MG63 (cell line): Measurements from ENCODE around the gene GALNT7. TPM values are rescaled to one million over a fixed set of nuclear protein-coding genes. Genes with fewer than 3 reads are reported as not detected.
"Not testable (repeated sequence)": the region's sequence is repeated elsewhere in the genome, so short reads cannot be mapped to it uniquely, and the experiment has no call there.

ENCODE experiments used
- DNase-seq: peaks from one replicate; pipeline ENCODE4 v3.0.0-alpha.2; 2020
- H3K27me3 ChIP-seq: fragments of 250-450 bp; sonication (Bioruptor Pico); 2 replicates; pipeline ENCODE4 v1.5.1; 2020; ENCODE audit warnings: mild to moderate bottlenecking, moderate library complexity
- H3K36me3 ChIP-seq: fragments of 250-450 bp; sonication (Bioruptor Pico); 2 replicates; pipeline ENCODE4 v1.5.1; 2020; ENCODE audit warnings: mild to moderate bottlenecking, moderate library complexity
- H3K4me3 ChIP-seq: fragments of 250-450 bp; sonication (Bioruptor Pico); 2 replicates; pipeline ENCODE4 v1.5.1; 2020; ENCODE audit warnings: mild to moderate bottlenecking, moderate library complexity
- H3K9me3 ChIP-seq: fragments of 250-450 bp; sonication (Bioruptor Pico); 2 replicates; pipeline ENCODE4 v1.5.1; 2020; ENCODE audit warnings: mild to moderate bottlenecking, moderate library complexity
- total RNA-seq: library from RNA; depleted of rRNA; stranded (reverse); fragments of >200 nt; shearing (Covaris generic); gene quantifications from 2 replicates; pipeline ENCODE4 v1.2.3, GENCODE V29; 2014; ENCODE audit warnings: low replicate concordance

Gene GALNT7
- total RNA-seq, 1 experiment from 2014 or later = 22.6 TPM

GRCh38 chr4:173211222-173211621 lies 42.6 kb downstream of the GALNT7 start:
- DNase-seq = no peak
- H3K27me3 ChIP-seq = no peaks in the 10 kb centered on the region
- H3K9me3 ChIP-seq = no peaks in the 10 kb centered on the region
- no peak overlapping the region for H3K4me3 ChIP-seq
- H3K36me3 ChIP-seq = no peaks in the 10 kb centered on the region

DNA sequence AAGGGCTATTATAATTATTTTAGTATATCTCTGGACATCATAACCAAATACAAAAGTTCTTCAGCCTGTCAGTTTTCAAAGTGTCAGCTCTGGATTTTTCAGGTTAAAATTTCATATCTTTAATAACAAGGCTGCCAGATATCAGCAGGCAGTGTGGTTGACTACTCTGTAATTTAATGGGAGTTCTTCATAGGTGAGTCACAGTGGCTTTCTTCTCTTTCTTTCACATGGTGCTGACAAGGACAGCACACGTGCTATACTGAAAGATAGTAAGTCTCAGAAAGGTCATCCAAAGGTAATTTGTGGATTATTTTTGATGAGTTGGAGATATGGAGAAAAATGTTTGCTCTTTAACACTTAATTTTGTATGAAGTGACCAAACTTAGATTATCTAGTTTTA lies 43.2 kb downstream of the GALNT7 start:
- H3K36me3 ChIP-seq = no peaks in the 10 kb centered on the region
- no peaks in the 10 kb centered on the region for H3K27me3 ChIP-seq
- H3K9me3 ChIP-seq = no peaks in the 10 kb centered on the region
- peak; percentile 14 for DNase-seq
- no peak overlapping the region for H3K4me3 ChIP-seq

GRCh38 chr4:173212379-173212778 lies 43.8 kb downstream of the GALNT7 start:
- no peak for DNase-seq

DNA sequence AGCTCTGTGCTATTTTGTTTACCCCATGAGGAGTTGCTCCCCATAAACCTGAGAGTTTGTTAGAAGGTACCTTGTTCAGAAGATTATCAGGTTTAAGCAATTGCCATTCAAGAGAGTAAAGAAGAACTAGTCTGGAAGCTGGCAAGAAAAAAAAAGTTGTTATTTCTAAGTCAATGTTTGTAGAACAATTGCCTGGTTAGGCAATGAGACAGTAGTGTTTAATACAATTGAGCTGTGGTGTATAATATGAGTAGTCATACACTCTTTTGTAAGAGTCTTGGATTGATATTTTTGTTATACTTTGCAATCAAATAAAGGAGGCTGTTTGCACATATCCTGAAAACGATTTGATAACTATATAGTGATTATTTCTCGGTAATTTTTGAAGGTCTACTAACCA lies 44.7 kb downstream of the GALNT7 start:
- no peak for DNase-seq
- Histone ChIP-seq H3K36me3 (no peaks in the 10 kb centered on the region), H3K27me3 (no peaks in the 10 kb centered on the region), H3K4me3 (no peak overlapping the region), H3K9me3 (no peaks in the 10 kb centered on the region)

More at GRCh38 chr4:173212379-173212778, 43.8 kb downstream of the GALNT7 start:
- no peak overlapping the region for H3K4me3 ChIP-seq
- H3K9me3 ChIP-seq = no peaks in the 10 kb centered on the region
- no peaks in the 10 kb centered on the region for H3K27me3 ChIP-seq
- H3K36me3 ChIP-seq = no peaks in the 10 kb centered on the region

- Histone ChIP-seq H3K36me3 (no peaks in the 10 kb centered on the region), H3K27me3 (no peaks in the 10 kb centered on the region), H3K4me3 (no peak overlapping the region), H3K9me3 (no peaks in the 10 kb centered on the region)
- no peak for DNase-seq
Measured at GRCh38 chr4:173214231-173214630, 45.6 kb downstream of the GALNT7 start.

GRCh38 chr4:173214661-173215060 lies 46.0 kb downstream of the GALNT7 start:
- Histone ChIP-seq H3K36me3 (no peaks in the 10 kb centered on the region), H3K27me3 (no peaks in the 10 kb centered on the region), H3K9me3 (0 out of 2 replicates have a peak, but pooled peaks cover 1% of the 10 kb centered on the region), H3K4me3 (no peak overlapping the region)
- DNase-seq = peak; percentile 93

- peaks cover 5% of the 10 kb centered on the region; the same call in 1 of the 2 replicates for H3K9me3 ChIP-seq
- no peak for DNase-seq
- no peaks in the 10 kb centered on the region for H3K36me3 ChIP-seq
- H3K4me3 ChIP-seq = no peak overlapping the region
- H3K27me3 ChIP-seq = no peaks in the 10 kb centered on the region
Measured at GRCh38 chr4:173217075-173217474, 48.5 kb downstream of the GALNT7 start.

GRCh38 chr4:173217727-173218126 lies 49.1 kb downstream of the GALNT7 start:
- DNase-seq = no peak
- peaks cover 5% of the 10 kb centered on the region; the same call in 1 of the 2 replicates for H3K9me3 ChIP-seq
- H3K4me3 ChIP-seq = no peak overlapping the region
- no peaks in the 10 kb centered on the region for H3K27me3 ChIP-seq
- H3K36me3 ChIP-seq = no peaks in the 10 kb centered on the region

GRCh38 chr4:173218411-173219125 lies 50.0 kb downstream of the GALNT7 start:
- H3K36me3 ChIP-seq = no peaks in the 10 kb centered on the region
- peak; percentile 78 for DNase-seq
- peaks cover 5% of the 10 kb centered on the region; the same call in 1 of the 2 replicates for H3K9me3 ChIP-seq

DNA sequence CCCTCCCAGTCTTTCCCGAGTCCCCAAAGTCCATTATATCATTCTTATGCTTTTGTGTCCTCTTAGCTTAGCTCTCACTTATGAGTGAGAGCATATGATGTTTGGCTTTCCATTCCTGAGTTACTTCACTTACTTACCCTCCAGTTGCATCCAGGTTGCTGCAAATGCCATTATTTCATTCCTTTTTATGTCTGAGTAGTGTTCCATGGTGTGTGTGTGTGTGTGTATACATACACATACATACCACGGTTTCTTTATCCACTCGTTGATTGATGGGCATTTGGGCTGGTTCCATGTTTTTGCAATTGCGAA lies 50.5 kb downstream of the GALNT7 start:
- DNase-seq = not testable (repeated sequence)

More at GRCh38 chr4:173218411-173219125, 50.0 kb downstream of the GALNT7 start:
- no peak overlapping the region for H3K4me3 ChIP-seq
- no peaks in the 10 kb centered on the region for H3K27me3 ChIP-seq

GRCh38 chr4:173223743-173224142 lies 55.1 kb downstream of the GALNT7 start:
- no peak for DNase-seq
- Histone ChIP-seq H3K36me3 (no peaks in the 10 kb centered on the region), H3K27me3 (no peaks in the 10 kb centered on the region), H3K9me3 (peaks cover 5% of the 10 kb centered on the region; the same call in 1 of the 2 replicates), H3K4me3 (no peak overlapping the region)

More for the DNA sequence above, 50.5 kb downstream of the GALNT7 start:
- H3K4me3 ChIP-seq, H3K9me3 ChIP-seq, H3K36me3 ChIP-seq, H3K27me3 ChIP-seq: not testable (repeated sequence)

DNA sequence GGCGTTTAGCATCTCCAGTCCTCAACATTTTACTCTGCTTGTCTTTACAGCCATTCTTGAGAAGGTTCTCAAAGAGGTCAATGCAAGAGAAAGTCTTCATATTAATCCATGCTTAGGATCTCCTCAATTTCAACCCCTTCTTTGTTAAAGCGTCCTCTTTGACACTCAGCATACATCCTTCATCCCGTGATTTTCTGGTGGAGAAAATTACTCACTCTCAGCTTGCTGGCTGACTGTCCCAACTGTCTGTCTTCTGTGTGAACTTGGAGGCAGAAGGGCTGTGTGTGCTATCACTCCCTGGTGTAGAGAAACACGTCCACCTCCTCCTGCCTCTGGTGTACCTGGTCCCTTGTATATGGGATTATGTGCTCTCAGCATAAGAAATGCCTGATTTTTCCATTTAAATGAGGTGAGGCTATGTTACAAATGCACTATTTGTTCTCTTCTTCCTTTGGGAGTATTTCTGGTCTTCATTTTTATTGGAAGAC lies 57.8 kb downstream of the GALNT7 start:
- Histone ChIP-seq H3K36me3 (no peaks in the 10 kb centered on the region), H3K9me3 (no peaks in the 10 kb centered on the region), H3K4me3 (no peak overlapping the region), H3K27me3 (no peaks in the 10 kb centered on the region)
- DNase-seq = no peak

DNA sequence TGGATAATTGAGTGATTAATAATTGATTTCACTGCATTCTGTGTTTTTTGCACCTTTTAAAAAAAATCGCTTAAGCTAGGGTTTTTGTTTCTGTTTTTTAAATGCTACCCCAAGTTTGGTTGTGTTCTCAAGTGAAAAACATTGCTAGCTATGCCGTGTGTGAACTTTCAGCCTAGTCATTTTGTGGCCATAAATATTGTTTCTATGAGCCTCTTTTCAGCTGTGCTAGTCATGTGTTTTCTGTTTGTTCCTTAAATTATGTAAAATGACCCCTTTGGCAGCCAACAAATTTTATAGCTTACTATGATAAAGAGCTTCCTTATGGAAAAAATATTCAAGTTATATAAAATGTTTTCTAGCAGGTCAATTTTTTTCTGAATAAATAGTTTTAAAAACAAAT lies 59.1 kb downstream of the GALNT7 start:
- Histone ChIP-seq H3K36me3 (no peaks in the 10 kb centered on the region), H3K27me3 (no peaks in the 10 kb centered on the region), H3K9me3 (no peaks in the 10 kb centered on the region), H3K4me3 (no peak overlapping the region)
- DNase-seq = no peak

GRCh38 chr4:173230062-173230461 lies 61.5 kb downstream of the GALNT7 start:
- no peaks in the 10 kb centered on the region for H3K36me3 ChIP-seq
- no peaks in the 10 kb centered on the region for H3K9me3 ChIP-seq
- no peaks in the 10 kb centered on the region for H3K27me3 ChIP-seq
- DNase-seq = no peak
- no peak overlapping the region for H3K4me3 ChIP-seq

- Histone ChIP-seq H3K4me3 (no peak overlapping the region), H3K27me3 (no peaks in the 10 kb centered on the region), H3K9me3 (no peaks in the 10 kb centered on the region), H3K36me3 (no peaks in the 10 kb centered on the region)
- DNase-seq = no peak
Measured at GRCh38 chr4:173231916-173232315, 63.3 kb downstream of the GALNT7 start.

DNA sequence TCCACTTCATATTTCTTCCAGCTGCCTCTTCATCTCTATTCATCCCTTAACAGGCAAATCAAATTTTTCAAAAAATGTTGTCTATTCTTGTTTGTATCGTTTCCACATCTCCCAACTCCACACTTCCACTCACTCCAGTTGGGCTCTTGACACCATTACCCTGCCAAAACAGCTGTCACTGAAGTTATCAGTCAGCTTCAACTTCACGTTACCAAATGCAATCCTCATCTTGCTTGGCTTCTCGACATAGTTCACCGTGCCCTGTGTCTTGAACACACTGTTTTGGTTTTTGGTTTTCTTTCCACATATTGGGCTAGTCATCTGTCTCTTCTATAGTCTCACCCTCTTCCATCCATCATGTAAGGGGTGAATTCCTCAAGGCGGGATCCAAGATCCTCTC lies 65.2 kb downstream of the GALNT7 start:
- H3K36me3 ChIP-seq = no peaks in the 10 kb centered on the region; the same call in 1 of the 2 replicates
- no peak for DNase-seq
- no peaks in the 10 kb centered on the region for H3K27me3 ChIP-seq
- H3K9me3 ChIP-seq = no peaks in the 10 kb centered on the region
- no peak overlapping the region for H3K4me3 ChIP-seq

- Histone ChIP-seq H3K36me3 (no peaks in the 10 kb centered on the region; the same call in 1 of the 2 replicates), H3K4me3 (no peak overlapping the region), H3K9me3 (no peaks in the 10 kb centered on the region), H3K27me3 (no peaks in the 10 kb centered on the region)
- no peak for DNase-seq
Measured at GRCh38 chr4:173235050-173235449, 66.4 kb downstream of the GALNT7 start.

- no peak for DNase-seq
- no peaks in the 10 kb centered on the region for H3K27me3 ChIP-seq
Measured at GRCh38 chr4:173236301-173236700, 67.7 kb downstream of the GALNT7 start.

More at GRCh38 chr4:173236301-173236700, 67.7 kb downstream of the GALNT7 start:
- Histone ChIP-seq H3K4me3 (no peak overlapping the region), H3K9me3 (no peaks in the 10 kb centered on the region), H3K36me3 (no peaks in the 10 kb centered on the region; the same call in 1 of the 2 replicates)
